Measurements from ENCODE around the gene HSD17B14.
"Not testable (repeated sequence)": the region's sequence is repeated elsewhere in the genome, so short reads cannot be mapped to it uniquely, and the experiment has no call there.

HSD17B14 gene

GRCh38 chr19:48836089-48837017 lies at the start of gene HSD17B14:
HSD17B14 (minus strand) TSS chr19:48836491; CDS start chr19:48836411, 80 bp downstream.
- no peak for FAIRE-seq
- peak; percentile 28 for DNase-seq (ENCODE audit: low spot score)

GRCh38 chr19:48883726-48884125 lies 47.4 kb upstream of the HSD17B14 start:
- FAIRE-seq (no peak), DNase-seq (ENCODE audit: low spot score) (no peak)

- FAIRE-seq: no peak
- no peak for DNase-seq (ENCODE audit: low spot score)
Observed at GRCh38 chr19:48881741-48882657, 45.7 kb upstream of the HSD17B14 start.

GRCh38 chr19:48879696-48880095 lies 43.4 kb upstream of the HSD17B14 start:
- DNase-seq (ENCODE audit: low spot score): not testable (repeated sequence)

GRCh38 chr19:48879025-48879637 lies 42.8 kb upstream of the HSD17B14 start:
- DNase-seq (ENCODE audit: low spot score): no peak
- no peak for FAIRE-seq

More at GRCh38 chr19:48879696-48880095, 43.4 kb upstream of the HSD17B14 start:
- not testable (repeated sequence) for FAIRE-seq

GRCh38 chr19:48878196-48879024 lies 42.1 kb upstream of the HSD17B14 start:
- FAIRE-seq (no peak), DNase-seq (ENCODE audit: low spot score) (no peak)

- no peak for DNase-seq (ENCODE audit: low spot score)
- FAIRE-seq: no peak
Observed at GRCh38 chr19:48877855-48878195, 41.5 kb upstream of the HSD17B14 start.

GRCh38 chr19:48876043-48876981 lies 40.0 kb upstream of the HSD17B14 start:
- not testable (repeated sequence) for DNase-seq (ENCODE audit: low spot score); FAIRE-seq

- FAIRE-seq (no peak), DNase-seq (ENCODE audit: low spot score) (peak; percentile 27)
Observed at GRCh38 chr19:48874303-48875135, 38.2 kb upstream of the HSD17B14 start.

GRCh38 chr19:48873476-48874302 lies 37.4 kb upstream of the HSD17B14 start:
- DNase-seq (ENCODE audit: low spot score): no peak
- no peak for FAIRE-seq

GRCh38 chr19:48872884-48873475 lies 36.7 kb upstream of the HSD17B14 start:
- no peak for FAIRE-seq
- DNase-seq (ENCODE audit: low spot score): peak; percentile 90

- DNase-seq (ENCODE audit: low spot score) (peak; percentile 98), FAIRE-seq (no peak)
Observed at GRCh38 chr19:48872182-48872883, 36.0 kb upstream of the HSD17B14 start, which contains the start of gene PPP1R15A. PPP1R15A (plus strand) TSS chr19:48872421; CDS start chr19:48873234, 813 bp downstream.

GRCh38 chr19:48871471-48872181 lies 35.3 kb upstream of the HSD17B14 start:
- FAIRE-seq; DNase-seq (ENCODE audit: low spot score): not testable (repeated sequence)

GRCh38 chr19:48870048-48870447 lies 33.8 kb upstream of the HSD17B14 start:
- FAIRE-seq: no peak
- no peak for DNase-seq (ENCODE audit: low spot score)

- DNase-seq (ENCODE audit: low spot score) (peak; percentile 45), FAIRE-seq (no peak)
Observed at GRCh38 chr19:48868114-48868886, 32.0 kb upstream of the HSD17B14 start, which contains the start of gene PLEKHA4. PLEKHA4 (minus strand) TSS chr19:48868617; CDS start chr19:48867620, 997 bp downstream.
